ENCODE measurements around the gene DKK3.

DKK3 gene

GRCh38 chr11:12003815-12004214 lies 4.6 kb downstream of the DKK3 start:
- DNase-seq (ENCODE audit: low read depth in 2 of 2) = no peak

DNA sequence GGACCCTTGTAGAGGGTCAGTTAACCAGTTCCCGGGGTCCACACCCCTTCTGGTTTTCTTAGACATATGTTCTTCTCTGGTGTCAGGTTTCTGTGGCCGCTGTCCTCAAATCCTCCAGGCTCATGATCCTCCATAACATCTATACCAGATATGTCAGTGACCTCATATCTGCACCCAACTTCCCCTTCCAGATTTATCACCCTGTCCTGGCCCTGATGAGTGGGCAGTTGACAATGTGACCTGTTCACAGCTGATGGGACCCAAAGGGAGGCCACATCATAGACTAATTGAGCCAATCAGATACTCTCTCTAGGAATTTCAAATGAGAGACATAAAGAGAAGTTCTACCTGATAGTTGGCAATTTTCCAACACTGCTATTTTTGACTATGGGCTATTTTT lies 5.1 kb downstream of the DKK3 start:
- DNase-seq (ENCODE audit: low read depth in 2 of 2) = no peak

GRCh38 chr11:12001186-12001585 lies 7.2 kb downstream of the DKK3 start:
- no peak for DNase-seq (ENCODE audit: low read depth in 2 of 2)

DNA sequence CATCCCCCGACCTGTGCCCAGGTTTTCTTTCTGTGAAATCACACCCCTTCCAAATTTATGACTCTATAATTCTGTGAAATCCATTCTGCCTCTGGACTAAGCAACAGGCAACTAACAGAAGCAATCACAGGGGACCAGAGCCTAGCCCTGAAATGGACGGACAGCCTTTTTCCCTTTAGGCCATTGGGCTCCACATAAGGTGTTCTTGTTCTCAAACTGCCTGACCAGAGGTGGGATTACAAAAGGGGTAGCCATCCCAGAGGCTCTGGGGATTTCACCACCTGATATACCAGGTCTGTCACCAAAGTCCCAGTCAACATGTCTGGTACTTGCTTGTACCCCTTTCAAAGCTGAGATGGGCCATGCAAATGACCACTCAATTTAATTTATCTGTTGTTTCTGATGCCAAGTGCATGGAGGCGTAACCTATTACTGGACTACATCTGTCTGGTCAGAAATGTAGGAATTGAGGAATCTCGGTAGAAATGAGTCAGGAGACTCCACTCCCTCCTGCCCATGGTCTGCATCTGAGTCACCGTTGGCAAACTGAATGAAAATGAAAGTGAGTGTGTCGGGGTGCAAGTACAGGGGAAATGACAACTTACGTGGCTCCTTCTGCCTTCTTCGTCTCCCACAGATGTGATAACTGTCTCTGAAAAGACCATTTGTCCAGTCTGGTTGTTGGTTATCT lies 10.2 kb downstream of the DKK3 start:
- DNase-seq (ENCODE audit: low read depth in 2 of 2) = no peak

- no peak for DNase-seq (ENCODE audit: low read depth in 2 of 2)
These were observed 11.4 kb downstream of the DKK3 start for GRCh38 chr11:11997049-11997322.

DNA sequence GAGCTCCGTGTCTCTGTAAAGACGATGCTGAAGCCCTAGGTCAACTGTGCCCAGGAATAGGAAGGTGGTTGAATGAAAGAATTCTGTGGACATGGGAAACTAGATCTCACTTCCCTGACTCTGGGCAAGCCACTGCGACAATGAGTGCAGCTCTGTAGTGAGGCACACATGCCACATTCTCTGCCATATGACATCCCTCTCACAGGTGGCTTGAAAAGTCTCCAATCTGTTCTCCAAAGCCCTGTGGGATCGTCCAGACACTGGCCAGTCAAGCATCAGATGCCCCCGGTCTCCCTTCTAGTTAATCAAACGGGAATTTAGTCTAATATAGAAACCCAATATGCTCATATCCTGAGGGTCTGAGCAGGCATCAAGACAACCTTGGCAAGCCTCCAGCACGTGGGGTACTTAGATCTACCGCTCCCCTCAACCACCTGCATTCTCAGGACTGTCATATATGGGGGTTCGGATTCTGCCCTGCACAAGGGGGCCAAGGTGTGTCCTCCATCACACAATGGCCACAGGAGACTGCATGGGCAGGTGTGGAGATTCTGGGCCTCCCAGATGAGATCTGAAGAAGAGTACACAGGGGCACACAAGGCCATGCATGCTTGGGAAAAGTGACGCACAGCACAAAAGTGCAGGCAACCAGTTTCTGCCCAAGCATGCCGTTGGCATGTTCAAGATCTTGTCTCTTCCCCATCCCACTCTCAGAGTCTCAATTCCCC lies 11.9 kb downstream of the DKK3 start:
- no peak for DNase-seq (ENCODE audit: low read depth in 2 of 2)

DNA sequence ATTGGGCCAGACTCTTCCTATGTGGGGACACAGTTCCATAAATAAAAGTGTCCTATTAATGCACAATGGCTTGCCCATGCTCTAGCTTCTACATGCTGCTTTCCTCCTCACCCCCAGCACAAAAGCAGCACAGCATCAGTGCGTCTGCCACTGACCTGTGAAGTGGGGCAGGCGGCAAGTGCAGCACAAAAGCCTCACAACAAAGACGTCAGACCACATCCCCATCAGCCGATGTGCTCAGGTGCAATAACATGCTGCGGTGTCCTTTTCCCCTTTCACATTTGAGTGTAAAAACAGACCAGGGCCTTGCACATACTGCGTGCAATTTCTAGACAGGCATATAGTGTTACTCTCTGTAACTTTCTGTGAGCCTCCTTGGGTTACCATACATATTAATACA lies 12.8 kb downstream of the DKK3 start:
- no peak for DNase-seq (ENCODE audit: low read depth in 2 of 2)

GRCh38 chr11:11993839-11994238 lies 14.6 kb downstream of the DKK3 start:
- DNase-seq (ENCODE audit: low read depth in 2 of 2) = no peak

DNA sequence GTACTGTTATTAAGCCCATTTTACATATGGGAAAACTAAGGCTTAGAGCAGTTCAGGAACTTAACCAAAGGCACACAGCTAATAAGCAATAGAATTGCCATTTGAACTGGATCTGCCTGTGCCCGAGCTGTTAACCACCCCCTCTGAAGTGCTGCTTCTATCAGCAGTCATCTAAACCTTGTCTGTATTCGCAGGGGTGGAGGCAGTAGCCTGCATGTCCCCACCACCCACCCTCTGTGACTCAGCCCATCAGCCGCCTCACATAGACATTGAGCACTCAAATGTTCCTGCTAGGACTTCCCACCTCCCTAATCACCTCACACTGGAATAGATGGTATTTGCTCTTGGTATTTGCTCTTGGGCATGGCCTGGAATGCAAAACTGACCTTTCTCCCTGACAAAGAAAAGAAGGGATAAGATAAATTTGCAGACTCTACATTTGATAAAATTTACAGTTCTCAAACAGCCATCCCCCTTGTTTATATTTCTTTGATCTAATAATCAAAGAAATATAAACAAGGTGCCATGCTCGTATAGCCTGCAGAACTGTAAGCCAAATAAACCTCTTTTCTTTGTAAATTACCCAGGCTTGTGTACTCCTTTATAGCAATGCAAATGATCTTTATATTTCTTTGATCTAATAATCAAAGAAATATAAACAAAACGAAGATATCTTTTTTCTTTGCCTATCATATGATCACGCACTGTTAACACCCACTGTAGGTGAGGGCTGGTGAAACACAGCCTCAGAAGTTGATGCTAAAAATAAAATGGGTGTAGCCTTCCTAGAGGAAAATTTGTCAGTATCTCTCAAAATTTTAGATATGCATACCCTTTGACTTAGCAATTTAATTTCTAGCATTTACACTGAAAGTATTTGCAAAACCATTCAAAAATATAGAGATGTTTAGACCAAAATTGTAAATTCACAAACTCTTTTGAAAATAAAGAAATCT lies 15.9 kb downstream of the DKK3 start:
- no peak for DNase-seq (ENCODE audit: low read depth in 2 of 2)

DNA sequence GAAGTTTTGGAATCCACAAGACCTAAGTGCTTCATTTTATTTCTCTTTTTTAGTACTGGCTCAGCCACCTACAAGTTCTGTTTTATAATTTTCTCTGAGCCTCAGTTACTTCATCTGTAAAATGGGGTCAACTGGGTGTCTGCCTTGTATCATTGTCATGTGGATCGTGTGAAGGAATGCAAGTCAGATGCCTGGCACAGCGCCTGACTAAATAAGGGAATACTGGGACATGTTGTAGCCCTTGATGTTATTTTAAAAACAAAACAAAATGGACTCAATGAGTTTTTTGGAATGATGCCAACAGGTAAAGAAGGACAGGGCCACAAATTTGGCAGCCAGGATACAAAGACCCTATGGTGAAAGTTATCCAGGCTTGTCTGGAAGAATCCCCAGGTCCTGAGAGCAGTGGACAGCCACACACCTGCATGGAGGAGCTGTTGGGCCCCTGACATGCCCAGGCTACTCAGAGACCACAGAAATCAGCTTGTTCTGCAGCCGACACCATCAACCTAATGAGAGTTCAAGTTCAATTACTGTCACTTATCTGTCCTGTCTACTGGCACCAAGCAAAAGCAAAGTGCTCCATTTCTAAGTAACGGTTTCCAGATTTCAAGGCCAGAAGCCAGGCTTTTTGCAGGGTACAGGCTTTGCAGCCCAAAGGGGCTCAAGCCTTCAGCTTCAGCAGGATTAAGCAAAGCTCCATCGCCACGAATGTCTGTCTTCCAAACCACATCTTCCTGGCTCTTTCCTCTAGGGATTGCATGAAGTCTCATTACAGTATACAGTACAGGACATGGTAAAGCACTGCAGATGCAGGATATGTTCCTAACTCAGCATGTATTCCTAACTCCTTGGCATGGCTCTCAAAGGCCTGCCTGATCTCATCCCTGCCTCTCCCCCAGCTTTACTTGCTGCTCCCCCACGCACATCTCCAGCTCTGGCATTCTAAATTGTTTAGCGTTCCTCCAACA lies 18.4 kb downstream of the DKK3 start:
- DNase-seq (ENCODE audit: low read depth in 2 of 2) = no peak

GRCh38 chr11:11988681-11989261 lies 19.7 kb downstream of the DKK3 start:
- no peak for DNase-seq (ENCODE audit: low read depth in 2 of 2)

- DNase-seq (ENCODE audit: low read depth in 2 of 2) = no peak
These were observed 20.3 kb downstream of the DKK3 start for GRCh38 chr11:11988099-11988651.

DNA sequence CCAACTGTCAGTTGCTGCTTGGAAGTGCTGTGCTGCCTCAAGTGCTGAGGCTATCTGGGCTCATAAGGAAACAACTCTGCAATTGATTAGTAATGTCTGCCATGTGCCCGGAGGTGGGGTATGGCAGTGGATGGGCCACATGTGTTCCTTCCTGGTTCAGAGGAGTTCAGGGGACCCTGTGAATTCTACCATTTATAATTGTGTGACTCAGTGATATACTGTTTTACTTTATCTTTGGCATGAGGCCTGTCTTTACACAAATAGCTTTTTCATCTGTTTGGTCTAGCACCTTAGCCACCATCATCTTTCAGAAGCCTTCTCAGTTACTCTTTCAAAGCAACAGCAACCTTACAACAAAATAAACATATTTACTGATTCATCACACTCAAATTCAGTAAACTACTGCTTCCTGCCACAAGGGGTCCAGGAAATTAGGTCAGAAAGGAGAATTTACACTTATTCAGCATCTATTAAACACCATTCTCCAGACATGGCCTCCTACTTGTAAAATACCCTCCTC lies 20.9 kb downstream of the DKK3 start:
- DNase-seq (ENCODE audit: low read depth in 2 of 2) = no peak

DNA sequence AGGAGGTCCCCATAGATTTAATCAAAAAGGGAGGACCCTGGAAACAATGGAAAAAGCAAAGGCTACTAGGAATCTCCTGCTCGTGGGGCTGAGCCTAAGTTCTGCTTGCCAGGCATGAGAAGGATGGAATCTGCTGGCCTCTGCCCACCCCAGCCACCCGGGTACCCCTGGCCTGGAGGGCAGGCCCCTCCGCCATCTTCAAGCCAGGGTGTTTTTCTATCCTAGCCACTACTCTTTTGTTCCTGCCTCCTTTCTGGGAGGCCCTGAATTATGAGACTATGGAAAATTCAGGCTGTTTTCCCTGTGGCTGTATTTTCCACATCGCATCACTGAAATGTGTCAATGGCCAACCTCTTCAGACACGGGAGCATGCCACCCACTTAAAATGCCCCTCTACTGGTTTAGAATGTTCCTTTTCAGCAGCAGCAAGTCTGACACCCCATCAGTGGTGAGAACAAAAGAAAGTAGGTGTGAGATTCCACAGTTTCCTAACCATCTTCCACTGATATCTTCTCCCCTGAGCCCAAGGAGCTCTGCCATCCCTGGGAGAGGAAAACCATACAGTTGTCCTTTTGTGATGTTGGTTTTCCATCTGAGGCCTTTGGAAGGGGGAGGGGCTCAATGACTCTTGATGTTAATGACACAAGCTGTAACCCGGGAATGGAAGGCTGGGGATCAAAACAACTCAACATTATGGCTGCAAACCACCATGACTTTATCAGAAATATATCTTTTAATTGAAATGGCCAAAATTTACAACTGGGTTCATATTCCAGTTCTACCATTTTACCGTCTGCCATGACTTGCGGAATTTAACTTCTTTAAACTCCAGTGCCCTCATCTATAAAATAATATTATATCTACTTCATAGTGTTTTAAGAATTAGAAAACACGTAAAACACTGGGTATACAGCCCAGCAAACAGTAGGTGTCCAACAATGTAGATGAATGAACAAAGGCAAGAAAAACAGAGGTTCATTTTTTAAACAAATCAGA lies 22.2 kb downstream of the DKK3 start:
- DNase-seq (ENCODE audit: low read depth in 2 of 2) = no peak

DNA sequence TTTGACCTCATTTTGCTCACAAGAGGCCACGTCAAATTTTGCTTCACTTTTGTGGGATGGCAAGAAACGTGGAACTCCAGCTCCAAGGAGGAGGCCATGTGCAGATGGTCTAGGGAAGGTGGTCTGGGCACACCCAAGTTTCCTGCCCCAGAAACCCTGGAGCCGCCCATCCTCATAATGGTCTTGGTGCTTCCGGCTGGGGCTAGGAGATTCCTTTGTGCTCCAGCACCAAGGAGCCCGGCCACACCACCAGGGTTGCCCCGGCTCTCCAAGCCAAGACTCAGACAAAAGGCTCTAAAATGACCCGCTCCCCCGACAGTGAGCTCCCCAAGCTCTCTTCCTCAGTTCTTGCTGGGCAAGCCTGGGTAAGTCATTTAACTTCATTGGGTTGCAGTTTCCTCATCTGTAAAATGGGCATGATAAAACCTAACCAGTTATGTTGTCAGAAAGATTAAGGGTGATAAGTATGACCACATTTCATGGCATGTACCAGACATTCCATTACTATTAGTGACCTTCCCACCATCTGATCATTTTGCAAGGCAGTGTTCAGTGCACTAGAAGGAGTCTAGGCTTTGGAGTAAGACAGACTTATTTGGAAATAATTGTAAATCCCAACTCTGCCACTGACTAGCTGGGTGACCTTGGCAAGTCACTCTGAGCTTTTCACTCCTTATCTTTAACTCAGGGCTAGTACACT lies 23.3 kb downstream of the DKK3 start:
- DNase-seq (ENCODE audit: low read depth in 2 of 2) = no peak

GRCh38 chr11:11984563-11984962 lies 23.9 kb downstream of the DKK3 start:
- no peak for DNase-seq (ENCODE audit: low read depth in 2 of 2)

- no peak for DNase-seq (ENCODE audit: low read depth in 2 of 2)
These were observed 25.0 kb downstream of the DKK3 start for GRCh38 chr11:11983427-11983826.

GRCh38 chr11:11982975-11983374 lies 25.5 kb downstream of the DKK3 start:
- no peak for DNase-seq (ENCODE audit: low read depth in 2 of 2)

- DNase-seq (ENCODE audit: low read depth in 2 of 2) = no peak
These were observed 26.0 kb downstream of the DKK3 start for GRCh38 chr11:11982461-11982860.

All from stimulated activated CD4-positive, alpha-beta T cell treated with anti-CD3 and anti-CD28 coated beads, Interleukin-1b, Interleukin-23, amount 100 ng/mL, for 1 hour (primary cell).